Anterior cingulate cortex (tissue), 58 donors: ENCODE measurements around the gene C15orf39.
"Not testable (repeated sequence)": the region's sequence is repeated elsewhere in the genome, so short reads cannot be mapped to it uniquely, and the experiment has no call there.

Experiments used
- DNase-seq, 58 donors: peaks; one replicate each; lab custom pipeline; 2025; lab: John Stamatoyannopoulos, UW

Gene C15orf39

DNA sequence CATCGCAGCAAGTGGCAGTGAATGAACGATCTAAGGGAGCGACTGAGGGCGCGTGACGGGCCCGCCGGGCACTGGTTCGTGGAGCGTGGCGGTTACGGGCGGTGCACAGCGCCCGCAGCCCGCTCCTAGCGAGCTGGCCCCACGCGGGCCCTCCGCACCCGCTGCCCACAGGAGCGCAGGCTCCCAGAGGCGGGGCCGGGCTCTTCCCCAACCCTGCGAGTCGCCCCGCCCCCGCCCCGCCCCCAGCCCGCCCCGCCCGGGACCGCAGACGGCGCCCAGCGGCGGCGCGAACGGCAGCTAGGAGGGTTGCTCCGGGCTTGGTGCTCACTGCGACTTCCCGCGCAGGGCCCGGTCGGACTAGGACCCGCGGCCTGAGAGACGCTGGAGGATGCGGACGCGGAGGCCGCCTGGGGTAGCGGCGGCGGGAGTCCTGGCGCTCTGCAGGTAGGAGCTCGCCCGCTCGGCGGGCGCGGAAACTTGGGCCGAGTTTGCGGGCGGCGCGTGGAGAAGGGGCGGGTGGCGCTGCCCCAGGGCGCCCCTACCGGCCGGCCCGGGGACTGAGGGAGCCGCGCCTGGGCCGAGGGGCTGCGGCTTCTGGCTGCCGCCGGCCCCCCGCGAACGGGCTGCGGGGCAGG, at the start of gene C15orf39:
TSS of gene C15orf39 (plus strand) at position 267 of the 635 bp plus-strand sequence. CDS start 4,167 bp downstream, outside the sequence.
- peak in 54 of 58 donors; percentile 25 to 86 (median 64) for DNase-seq

DNA sequence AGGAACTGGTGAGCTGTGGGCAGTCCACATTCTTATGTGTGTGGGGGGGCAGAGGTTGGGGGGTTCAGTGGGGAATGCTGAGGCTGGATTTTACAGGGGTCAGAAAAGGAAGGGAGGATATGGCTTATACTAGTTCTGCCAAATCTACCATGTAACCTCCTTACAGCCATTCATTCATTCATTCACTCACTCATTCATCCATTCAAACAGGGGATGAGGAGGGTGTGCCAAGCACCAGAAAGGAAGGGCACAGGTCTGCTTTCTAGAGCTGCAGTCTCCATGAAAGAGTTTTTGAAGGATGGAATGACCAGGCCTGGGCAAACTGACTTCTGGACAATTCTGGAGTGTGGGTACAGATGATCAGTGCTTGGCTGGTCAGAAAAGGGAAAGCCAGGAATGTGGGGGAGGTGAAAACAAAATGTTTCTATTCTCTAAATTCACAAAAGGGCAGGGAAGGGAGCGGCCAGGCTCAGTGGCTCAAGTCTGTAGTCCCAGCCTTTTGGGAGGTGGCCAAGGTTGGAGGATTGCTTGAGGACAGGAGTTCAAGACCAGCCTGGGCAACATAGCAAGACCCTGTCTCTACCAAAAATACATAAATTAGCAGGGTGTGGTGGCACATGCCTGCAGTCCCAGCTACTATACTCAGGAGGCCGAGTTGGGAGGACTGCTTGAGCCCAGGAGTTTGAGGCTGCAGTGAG, 49.2 kb upstream of the C15orf39 start:
- no peak for DNase-seq

DNA sequence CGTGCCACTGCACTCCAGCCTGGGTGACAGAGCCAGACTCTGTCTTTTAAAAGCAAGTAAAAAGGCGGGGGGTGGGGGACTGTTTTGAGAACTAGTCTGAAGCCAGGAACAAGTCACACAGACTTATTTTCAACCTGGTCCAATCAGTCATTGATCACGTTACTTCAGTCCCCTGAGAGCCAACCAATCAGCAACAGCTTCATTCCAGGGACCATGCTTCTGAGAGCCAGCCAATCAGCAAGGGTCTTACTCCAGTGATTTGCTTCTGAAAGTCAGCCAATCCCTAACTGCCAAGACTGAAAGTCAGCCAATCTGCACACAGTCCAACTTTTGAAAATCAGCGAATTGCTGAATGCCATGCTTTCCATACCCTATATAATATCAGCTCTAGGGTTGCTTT, 48.6 kb upstream of the C15orf39 start:
- DNase-seq, result peak in 15 of 58 donors; percentile 1 to 25 (median 8)

DNA sequence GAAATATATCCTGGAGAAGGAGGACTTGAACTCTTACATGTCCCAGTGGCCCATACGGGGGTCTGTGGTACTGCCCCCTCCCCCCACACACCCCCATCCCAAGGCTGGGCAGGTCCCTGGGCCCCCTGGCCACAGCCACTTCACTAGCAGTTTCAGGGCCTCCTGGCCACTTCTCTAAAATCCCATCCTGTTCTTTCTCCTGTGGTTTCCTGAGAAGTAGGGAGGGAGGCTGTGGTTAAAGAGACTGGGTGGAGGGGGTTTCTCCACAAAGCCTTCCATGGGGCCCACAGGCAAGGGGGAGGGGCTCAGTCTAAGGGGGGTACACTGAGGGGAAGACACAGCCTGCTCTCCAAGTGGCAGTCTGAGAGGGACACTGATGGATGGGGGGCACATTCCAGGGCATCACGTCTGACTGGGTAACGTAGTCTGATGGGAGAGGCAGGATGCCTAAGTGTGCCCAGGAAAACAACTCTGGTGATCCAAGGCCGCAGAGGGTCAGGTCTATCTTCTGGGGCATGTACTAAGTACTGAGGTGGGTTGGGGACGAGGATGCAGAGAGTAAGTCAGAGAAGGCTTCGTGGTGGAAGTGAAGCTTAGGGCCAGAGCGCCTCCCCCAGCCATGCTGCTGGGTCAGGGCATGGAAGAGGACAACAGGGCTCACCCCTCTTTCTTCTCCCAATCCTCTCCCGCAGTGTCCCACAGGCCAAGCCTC, 48.0 kb upstream of the C15orf39 start:
- DNase-seq, result peak in 1 of 58 donors; percentile 4

DNA sequence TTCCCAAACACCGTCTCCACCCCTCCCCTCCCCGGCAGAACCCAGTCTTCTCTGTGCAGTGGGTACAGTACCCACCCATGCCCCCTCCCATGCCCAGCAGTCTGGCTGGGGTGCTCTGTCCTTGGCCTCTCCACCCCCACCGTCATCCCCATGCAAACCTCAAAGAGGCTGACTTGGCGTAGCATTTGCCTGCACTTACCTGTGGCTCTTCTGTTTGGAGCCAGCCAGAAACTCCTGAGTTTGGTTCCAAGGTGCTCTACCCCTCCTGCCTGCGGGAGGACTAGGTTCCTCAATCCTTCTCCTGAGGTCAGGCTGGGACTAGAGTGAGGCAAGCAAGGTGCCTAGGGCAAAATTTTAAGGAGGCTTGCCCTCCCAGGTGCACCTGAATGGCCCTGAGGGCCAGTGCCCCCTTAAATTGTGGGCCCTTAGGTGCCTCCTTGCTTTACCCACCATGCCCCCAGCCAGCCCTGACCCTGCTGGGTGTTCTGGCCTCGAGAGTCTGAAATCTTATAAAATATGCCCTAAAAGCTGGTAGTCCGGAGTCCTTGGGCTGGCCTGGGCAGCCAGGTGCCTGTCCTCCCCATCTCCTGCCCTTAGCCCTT, 47.1 kb upstream of the C15orf39 start:
- no peak for DNase-seq

DNA sequence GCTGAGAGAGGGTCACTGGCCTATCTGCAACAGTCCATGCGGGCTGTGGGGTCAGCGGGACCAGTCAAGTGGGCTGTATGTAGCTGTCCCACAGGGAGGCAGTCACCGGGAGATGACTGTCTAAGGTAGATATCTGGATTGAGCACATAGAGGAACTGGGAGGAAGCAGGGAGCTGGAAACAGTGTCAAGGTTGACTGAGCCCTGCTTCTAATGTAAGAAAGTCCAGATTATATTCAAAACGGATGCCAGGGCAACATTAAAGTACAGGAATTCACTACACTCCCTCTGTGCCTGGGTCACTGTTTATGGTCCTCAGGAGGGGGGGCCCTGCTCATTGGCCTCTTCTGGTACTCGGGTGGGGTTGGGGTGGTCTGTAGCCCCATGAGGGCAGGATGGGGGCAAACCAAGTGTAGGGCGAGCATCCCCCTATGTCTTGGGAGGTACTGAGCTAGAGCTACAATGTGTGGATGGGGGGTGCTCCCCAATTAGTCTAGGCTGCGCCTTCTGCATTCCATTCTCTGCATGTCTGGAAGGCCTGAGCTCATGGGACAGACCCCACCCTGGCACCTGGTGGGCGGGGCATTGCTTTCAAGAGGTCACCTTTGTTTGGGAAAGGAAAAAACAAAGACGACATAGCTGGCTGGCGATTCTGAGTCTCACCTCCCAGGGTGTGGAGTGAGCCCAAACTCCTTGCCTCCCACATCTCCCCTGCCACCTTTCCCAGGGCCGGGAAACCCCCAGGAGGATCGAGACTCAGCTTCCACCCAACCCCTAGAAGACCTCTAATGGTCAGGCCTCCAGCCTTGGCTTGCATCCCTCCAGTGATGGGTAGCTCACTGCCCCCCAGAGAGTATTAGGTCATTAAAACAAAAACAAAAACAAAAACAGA, 45.1 kb upstream of the C15orf39 start:
- no peak for DNase-seq

DNA sequence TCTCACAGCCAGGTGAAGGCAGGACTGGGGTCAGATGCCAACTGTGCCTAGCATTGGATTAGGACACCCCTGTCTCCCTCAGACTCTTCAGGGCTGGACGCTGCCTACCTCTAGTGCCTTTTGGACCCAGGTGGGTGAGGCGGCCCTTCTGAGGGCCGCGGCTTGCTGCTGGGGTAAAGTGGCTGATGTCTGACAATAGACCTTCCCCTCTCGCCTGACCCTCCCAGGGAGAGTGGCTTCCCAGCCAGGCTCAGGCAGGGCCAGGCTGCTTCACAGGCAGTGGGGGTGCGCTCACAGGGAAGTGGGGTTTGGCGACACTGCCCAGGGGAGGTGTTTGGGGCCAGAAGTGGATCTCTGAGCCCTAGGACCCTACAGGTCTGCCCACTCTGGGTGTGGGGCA, 43.3 kb upstream of the C15orf39 start:
- no peak for DNase-seq

DNA sequence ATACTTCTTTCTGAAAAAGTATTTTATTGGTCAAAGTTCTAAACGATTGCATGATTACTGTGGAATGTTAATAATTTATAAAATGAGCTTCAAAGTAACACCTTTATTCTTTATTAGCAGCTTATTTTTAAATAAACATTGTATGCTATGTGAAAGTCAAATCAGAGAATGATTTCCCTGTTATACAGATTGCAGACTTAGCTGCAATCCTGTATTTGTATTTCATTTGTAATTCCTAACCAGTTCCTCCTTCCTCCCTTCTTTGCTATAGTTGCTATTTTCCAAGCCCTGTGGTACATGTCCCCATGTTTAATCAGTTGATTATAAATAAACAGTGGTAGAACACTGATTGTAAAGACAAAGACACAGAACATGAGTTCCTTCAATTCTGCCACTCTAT, 42.4 kb upstream of the C15orf39 start:
- DNase-seq, result no peak

DNA sequence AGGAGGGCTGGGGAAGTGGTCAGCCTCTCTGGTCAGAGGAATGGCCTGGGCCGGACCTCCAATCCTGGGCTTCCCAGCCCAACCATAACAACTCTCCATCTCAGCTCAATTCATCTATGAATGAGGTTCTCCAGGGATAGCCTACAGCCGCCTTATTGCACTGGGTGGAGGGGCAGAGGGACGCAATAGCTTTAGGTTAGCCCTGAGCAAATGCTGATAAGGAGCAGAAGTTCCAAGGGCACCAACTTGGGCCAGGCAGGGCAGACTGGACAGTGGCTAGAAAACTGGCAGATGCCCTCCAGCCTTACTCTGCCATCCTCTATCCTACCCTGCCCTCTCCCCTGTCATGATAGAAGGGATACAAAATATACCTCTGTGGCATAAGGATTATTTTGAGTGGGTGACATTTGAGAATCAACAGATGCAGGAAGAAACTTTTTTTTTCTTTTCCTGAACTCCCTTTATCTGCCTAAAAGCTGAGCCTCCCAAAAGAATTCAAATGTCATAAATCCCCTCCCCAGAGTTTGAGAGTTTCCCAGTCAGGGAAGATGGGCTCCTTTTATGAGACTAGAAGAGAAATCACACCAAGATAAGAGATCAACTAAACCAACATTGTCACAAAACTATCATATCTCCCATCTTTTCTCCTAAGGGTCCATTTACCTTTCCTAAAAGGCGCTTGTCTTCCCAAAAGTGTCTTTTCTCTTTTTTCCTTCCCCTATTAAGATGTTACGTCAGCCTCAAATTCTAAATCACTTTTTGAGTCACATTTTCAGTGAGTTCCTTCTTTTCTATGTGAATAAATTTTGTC, 40.4 kb upstream of the C15orf39 start:
- no peak for DNase-seq

DNA sequence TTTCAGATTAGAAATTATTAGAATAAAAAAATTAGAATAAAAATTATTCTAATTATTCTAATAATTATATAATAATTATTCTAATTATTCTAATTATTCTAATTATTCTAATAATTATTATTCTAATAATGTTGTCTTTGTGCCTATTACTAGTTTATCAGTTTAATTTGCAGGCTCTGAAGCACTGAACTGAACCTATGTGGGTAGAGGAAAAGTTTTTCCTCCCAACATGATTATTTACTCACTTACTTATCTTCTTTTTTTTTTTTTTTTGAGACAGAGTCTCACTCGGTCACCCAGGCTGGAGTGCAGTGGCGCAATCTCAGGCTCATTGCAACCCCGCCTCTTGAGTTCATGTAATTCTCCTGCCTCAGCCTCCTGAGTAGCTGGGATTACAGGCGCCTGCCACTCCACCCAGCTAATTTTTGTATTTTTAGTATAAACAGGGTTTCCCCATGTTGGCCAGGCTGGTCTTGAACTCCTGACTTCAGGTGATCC, 39.7 kb upstream of the C15orf39 start:
- DNase-seq, result no peak

DNA sequence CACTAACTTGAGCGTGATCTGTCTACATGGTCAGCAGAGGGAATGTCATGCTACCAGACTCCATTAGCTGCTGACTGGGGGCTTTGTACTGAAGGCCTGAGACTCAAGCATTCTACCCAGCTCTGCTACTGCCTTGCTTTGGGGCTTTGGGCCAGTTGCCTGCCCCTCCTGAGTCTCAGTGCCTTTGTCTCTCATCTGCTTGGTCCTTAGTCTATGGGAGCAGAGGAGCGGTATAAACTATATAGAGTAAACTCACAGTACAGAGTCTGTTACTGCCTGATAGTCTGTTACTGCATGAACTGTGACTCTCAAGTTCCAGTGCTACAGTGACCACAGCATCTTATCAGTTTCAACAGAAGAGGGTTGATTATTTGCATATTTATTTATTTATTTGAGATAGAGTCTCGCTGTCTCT, 38.5 kb upstream of the C15orf39 start:
- no peak for DNase-seq

DNA sequence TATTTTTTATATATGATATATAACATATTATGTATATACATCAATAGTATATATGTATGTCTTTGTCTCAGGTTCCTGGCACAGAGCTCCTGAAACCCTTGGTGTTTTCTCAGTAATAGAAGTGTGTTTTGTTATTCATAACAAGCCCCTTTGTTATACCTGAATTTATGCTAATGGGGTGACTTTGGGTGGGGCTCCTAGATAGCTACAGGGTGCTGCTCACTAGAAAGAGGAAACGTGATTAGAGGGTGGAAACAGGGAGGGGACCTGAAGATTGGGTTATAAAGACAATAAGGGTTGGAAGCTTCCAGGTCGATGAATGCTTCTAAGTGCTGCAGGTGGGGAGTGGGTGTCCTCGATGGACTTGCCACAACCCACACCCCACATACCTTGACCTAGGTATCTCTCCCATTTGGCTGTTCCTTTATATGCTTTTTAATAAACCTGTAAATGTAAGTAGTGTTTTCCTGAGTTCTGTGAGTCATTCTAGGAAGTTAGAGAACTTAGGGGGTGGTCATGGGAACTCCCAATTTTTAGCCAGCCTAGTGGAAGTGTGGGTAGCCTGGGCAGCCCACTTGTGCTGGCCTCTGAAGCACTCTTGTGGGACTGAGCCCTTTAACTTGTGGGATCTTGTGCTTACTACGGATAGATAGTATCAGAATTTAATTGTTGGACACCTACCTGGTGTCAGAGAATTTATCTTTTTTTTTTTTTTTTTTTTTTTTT, 36.9 kb upstream of the C15orf39 start:
- no peak for DNase-seq

DNA sequence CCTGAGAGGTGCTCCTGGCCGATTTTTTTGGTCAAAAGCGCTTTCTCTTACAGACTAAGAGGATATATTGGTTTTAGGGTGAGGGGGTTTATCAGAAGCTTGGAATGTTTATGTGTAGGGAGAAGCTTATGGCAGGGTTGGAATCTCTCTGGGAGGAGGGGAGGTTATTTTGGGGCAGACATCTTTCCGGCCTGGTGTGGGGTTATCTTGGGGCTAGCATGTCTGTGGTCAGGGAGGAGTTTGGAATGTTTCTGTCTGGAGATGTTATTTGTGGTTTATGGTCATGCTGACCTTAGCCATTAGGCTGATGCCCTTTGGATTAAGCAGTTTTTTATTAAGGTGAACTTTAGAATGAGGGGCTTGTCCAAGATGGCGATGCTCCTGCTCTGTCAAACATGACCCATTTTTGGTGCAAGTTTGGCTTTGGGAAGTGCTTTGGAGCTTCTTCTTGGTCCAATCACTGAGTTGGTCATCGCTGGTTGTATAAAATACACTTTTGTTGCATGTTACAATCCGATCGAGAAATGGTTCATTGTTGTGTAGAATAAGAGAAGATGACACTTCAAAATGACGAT, 35.1 kb upstream of the C15orf39 start:
- DNase-seq, result not testable (repeated sequence)

DNA sequence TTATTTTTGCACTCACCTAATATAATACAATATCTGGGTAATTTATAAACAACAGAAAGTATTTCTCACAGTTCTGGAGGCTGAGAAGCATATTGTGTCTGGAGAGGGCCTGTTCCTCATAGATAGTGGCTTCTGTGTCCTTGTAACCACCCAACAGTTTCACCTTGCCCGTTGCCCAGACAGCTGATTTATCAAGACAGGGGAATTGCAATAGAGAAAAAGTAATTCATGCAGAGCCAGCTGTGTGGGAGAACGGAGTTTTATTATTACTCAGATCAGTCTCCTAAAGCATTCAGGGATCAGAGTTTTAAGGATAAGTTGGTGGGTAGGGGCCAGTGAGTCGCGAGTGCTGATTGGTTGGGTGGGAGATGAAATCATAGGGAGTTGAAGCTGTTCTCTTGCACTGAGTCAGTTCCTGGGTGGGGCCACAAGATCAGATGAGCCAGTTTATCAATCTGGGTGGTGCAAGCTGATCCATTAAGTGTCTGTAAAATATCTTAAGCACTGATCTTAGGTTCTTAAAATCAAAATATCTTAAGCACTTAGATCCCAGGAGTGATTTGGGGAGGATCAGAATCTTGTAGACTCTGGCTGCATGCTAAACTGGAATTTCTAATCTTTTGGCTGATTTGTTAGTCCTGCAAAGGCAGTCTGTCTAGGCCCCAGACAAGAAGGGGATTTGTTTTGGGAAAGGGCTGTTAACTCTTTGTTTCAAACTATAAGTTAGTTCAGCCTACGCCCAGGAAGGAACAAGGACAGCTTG, 33.9 kb upstream of the C15orf39 start:
- DNase-seq, result no peak

DNA sequence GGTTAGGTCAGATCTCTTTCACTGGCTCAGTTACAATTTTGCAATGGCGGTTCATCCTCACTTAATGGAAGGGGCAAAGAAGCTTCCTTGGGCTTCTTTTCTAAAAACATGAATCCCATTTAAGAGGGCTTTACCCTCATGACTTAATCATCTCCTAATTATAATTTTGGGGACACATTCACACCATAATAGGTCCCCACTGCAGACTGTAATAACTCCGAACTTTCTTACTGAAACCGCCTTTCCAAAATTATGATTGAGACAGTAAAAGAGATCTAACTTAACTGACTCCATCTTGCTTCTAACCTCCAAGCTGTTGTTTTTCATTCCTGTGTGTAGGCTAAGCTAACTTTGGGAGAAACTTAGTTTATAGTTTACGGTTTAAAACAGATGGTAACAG, 33.3 kb upstream of the C15orf39 start:
- DNase-seq, result no peak

DNA sequence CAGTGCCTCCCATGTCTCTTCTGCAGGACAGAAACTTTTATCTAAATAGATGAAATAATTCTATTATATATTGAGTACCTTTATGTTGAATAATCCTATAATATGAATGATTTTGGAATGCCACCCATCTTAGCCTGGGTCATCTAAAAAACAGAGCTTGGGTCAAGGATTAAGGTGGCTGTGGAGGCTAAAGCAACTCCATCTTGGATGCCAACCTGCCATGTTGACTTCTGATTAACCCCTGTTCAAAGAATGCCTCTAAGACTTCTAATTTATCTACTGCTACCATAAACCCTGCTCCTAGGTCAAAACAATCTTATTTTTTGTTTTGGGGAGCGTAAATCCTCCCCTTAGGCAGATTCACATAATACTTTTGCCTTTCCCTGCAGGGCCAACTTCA, 31.5 kb upstream of the C15orf39 start:
- DNase-seq, result no peak

DNA sequence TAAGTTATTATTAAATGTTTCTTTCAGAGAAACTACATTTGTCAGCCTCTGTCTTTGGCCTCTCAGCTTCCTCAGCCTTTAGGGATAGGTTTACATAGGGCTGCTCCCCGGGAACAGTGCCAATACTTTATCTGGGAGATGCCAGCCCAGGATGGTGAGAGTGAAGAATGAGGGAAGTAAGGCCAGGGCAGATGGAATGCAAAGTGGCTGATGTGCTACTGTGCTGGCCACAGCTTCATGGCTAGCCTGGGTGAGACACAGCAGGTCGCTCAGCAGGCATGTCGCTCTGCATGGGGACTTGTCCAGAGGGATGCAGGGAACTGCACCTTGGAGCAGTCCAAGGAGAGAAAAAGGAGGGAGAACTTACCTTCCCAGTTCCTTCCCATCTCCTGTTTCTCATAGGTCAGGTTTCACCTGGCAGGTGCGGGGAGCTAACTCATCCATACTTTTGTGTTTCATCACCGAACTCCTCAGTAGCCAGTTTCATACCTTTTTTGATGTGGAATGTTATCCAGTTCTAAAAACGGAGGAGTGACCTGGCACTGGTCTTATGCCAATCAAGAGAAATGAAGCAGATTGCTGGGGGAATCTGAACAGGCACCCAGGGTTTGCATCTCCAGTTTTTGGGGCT, 30.9 kb upstream of the C15orf39 start:
- DNase-seq, result no peak
